SW 1271 (cell line): ENCODE data around the gene RGS2.

Experiments
- DNase-seq, 2 experiments: peaks; one replicate each; lab custom pipeline; 2025; lab: John Stamatoyannopoulos, UW

Gene RGS2

DNA sequence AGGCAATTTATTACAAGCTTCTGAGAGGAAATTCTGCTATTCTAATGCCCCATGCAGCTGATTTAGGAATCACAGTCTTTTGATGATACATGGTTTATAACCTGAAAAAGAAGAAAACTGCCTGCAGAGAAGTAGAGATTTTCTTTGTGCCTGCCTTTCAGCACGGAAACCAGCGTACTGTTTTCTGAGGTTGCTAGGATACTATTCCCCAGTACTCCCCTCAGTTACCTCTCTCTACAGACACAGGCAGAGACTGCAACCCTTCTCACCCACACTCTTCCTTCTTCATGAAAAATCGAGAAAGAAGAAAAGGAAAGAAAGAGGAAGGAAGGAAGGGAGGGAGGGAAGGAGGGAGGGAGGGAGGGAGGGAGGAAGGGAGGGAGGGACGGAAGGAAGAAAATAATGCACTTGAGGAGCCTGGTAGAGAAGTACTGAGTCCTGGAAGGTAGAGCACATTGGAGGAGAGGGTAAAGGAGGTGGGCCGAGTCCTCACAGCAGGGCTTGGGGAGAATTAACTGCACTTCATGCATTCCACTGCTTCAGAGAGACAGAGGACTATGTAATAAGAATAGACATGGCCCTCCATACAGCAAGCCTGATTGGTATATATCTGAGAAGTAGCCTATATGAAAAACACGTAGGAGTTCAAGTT is 21.9 kb downstream of the RGS2 start:
- no peak for DNase-seq

DNA sequence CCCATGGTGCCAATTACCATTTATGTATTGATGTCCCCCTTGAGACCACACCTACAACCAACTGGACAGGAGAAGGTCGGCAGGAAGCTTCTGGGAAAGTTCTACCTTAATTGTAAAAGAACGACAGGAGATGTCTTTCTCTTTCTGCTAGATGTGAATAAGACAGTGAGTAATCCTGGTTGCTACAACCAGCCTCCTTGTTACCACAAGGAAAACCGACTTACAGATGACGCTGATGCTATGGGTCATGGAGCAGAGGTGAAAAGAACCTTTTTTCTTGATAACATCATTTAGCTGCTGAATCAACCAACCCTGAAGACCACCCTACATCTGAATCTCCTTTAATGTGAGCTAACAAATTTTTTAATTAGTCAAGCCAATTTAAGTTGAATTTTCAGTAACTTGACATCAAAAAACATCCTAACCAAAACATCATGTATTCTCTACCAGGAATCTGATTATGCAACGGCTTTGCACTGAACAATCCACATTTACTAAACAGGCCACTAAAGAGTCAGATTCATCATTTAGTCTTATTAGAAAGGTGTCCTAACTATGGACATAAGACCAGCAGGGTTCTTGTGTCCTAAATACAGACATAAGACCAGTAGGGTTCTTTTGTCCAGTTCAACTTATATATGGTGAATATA is 23.0 kb downstream of the RGS2 start:
- no peak for DNase-seq

DNA sequence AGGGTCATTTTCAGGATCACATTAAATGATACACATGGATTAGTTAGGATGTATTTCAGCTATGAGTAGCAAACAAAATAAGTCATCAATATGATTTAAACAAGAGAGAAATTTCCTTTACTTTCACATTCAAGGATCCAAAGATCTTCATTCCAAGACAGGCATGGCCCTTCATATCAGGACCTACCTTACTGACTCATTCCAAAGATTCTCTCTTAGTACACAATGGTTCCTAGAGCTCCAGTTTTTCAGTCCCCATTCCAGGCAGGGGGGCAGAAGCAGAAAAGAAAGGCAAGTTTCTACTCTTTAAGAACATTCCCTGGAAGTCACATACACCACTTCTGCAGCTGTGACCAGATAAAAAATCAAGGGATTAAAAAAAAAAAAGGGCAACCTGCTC is 23.7 kb downstream of the RGS2 start:
- DNase-seq, result no peak

DNA sequence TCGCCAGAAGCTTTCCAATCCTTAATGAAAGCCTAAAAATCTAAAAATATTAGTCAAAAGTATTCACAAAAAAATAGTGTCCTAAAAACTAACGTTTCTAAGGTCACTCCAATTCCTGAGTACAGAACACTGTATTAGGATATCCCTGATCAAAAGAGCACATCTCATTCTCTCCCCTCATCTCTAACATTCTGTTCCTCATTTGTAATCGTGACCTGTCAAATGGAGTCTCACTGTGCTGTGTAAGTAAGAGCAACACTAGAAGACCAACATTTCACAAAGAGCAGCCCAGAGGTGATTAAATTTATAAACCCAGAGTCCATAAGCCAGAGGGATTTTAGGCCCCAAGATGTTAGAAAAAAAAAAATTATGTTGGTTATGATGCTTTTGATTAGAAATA is 26.3 kb downstream of the RGS2 start:
- no peak for DNase-seq

DNA sequence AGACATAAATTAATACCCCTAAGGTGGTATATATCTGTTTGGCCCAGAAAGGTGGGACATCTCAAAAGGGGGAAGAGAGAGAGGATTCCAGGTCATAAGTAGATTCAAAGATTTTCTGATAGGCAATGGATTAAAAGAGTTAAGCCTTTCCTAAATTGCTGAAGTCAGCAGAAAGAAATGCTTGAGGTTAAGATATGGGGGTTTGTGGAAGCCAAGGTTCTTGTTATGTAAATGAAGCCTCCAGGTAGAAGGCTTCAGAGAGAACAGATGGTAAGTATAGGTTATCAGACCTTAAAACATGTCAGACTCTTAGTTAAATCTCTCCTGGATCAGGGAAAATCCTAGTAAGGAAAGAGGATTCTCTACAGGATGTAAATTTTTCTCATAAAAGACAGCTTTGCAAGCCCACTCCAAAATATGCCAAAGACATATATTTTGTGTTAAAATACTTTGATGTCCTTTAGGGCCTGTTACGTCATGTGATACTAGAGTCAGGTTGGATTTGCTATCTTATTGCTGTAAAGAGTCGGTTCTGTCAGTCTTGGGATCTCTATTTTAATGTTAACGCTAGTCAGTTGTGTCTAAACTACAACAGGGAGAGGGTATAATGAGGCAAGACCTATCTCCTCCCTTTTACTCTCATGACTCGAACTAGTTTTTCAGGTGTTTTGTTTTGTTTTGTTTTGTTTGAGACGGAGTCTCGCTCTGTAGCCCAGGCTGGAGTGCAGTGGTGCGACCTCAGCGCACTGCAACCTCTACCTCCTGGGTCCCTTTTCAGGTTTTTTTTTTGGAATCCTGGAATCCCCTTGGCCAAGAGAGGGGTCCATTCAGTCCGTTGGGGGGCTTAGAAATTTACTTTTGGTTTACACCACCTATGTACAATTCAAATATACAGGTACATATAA is 30.6 kb downstream of the RGS2 start:
- no peak for DNase-seq

DNA sequence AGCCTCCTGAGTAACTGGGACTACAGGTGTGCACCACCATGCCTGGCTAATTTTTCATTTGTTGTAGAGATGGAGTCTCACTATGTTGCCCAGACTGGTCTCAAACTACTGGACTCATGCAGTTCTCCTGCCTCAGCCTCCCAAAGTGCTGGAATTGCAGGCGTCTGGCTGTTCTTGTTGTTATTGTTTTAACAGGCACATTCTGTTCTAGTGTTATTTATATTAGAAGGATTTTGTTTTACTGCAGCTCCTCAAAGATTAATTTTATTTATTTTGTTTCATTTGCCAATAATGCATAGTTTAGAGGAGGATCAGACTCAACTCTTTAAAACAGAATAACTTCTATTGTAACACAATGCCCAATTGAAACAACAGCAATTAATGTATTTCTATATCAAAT is 35.5 kb downstream of the RGS2 start:
- no peak for DNase-seq

DNA sequence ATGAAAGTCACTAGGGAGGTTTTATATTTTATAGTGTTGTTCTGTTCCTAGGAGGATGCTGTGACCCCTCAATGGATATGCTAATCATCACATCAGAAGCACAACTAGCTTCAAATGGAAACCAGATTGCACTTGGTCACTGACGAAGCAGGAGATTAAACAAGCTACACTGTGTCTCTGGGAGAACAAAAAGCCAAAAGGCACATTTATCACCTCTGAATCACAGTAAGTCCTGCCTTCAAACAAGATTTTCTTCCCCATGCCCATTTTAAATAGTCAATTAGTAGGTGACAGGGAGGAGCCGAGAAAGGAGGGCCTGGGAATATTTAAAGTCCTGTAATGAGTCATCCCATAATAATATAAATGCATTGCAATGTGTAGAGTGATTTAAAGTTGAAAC is 38.1 kb downstream of the RGS2 start:
- DNase-seq, result no peak

DNA sequence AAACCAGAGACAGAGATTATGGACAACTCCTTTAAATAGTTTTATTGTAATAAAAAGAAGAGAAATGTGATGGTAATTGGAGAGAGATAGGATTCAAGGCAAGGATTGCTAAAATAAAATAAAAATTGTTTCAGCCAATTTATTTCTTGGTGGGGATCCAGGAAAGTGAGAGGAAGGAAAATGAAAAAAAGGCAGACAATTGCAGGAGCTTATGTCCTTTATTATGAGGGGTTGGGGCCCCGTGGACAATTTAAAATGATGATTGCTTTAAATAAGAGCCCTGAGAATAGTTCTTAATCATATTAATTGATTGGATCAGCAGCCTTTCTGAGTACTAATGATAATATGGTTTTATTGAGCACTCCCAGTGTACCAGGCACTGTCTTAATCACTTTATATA is 40.2 kb downstream of the RGS2 start:
- no peak for DNase-seq

DNA sequence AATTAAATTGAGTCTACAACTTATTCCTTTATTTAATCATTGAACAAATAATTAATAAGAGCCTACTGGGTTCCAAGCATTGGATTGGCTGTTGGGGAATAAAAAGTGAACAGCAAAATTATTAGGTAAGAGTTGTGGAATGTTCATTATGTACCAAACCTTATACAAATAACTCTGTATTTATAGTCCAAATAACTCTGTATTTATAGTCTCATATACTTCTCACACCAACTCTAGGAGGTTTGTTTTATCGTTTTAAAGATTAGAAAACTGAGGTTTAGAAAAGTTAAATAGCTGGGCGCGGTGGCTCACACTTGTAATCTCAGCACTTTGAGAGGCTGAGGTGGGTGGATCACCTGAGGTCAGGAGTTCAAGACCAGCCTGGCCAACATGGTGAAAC is 40.6 kb downstream of the RGS2 start:
- no peak for DNase-seq

DNA sequence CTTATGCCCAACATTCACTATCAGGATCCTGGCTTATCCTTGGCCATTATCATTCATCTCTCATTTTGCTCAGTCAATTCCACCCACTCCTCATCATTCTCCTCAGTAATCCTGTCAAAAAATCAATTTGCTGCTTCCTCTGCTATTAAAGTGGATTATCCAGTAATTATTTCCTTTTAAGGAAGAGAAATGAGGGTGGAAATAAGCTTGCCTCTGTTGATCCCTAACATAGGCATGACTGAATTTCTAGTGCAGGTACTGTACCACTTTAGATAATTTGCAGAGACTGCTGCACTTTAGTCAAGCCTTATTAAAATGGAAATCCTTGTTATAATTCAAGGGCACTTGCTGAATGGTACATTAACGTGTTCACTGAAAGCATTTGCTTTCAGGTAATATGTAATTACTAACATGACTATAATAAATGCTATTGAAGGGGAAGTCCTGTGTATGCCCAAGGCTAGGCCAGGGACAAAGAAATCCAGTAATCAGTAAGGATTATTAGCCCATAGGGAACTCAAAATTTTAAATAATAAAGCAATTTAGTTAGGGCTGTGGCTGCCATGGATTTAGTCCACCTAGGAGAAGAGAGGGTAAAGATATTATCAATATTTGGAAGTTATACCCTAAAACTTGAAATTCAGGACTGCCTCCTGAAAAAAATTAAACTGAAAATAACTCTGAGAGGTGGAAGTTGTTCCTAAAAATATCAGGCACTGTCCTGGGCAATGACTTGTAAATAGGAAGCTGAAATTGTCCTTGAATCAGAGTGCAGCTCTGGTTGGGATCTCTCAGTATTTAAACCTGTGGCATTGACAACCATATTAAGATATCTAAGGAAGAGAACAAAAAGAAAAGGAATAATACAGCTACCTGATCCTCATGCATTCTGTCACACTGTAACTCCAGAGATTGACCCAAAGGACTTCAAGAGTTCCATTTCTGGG is 43.4 kb downstream of the RGS2 start:
- DNase-seq, result no peak

DNA sequence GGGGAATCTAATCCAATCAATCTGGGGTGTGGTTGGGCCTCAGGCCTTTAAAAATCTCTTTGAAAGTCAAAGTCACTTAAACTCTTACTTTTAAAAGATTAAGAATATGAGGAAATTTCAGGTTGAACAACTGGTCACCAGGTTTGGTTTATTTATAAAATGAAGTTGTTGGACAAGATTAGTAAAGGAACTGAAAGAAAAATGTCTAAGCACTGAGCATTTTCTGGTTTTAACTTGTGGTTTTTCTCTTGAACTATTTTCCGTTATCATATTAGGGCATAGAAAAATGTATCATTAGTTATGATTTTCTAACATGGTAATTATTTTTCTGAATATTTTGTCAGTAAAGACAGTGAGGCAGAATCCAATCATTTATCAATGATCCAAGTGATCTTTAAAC is 49.6 kb downstream of the RGS2 start:
- DNase-seq, result no peak

DNA sequence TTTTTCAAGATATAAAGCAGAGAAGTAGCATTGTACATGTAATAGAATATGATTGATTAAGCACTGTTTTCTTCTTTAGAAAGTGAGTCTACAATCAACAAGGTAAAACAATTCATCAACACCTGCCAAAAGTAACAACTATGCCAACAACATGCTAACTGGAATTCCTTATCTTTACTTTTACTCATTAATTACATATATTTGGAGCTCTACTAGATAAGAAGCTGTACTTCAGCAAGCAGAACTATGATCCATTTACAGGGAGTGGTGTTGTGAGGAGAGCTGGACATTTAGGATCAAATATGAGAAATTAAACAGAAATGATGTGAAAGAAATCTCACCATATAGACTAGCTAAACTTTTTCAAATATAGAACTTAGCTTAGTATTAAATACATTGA is 51.0 kb downstream of the RGS2 start:
- DNase-seq, result no peak

DNA sequence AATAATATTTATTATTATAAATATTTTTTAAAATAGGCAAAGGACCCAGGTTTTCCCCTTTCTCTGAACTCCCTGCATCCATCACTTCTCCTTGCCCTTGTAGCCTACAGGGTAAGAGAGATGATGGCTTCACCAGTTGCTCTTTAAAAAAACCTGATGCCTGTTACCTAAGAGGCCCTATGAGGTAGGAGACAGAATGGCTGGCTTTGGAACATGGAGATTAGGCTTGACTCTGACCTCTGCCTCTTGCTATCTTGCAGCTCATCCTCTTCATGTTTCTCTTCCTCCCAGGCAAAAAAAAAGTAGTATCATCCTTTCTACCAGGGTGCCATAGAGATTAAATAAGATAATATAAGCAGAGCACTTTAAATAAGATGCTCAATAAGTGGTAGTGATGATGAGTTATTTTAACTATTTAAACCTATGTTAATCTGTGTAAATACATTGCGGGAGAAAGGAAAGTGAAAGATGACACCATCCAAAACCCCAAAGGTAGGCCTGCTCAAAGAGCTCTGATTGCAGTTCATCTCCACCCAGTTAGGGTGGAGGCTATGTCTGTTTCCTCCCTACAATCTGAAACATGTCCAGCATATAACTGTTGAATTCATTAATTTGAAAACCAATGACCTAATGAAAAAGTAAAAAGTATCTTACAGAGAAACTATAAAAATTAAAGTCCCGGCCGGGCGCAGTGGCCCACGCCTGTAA is 51.8 kb downstream of the RGS2 start:
- no peak for DNase-seq

DNA sequence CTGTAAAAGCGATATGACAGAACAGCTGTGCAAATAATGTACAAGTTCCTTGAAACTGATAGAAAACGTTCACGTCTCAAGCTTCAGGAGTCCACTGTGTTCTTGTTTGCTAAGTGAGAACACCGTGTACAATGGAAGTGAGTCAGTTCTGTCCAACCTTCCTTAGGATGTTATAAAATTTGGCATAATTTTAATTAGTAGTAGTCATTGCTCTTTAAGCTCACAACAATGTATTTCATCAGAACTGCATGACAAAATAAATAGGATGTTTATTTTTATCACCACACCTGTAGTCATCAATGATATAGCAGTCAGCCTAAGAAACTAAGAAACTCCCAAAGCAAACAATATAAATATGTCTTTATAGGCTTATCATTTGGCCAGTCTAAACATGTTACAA is 53.0 kb downstream of the RGS2 start:
- no peak for DNase-seq
